OCI-LY1 (cell line): ENCODE data around the gene WFDC6.

ENCODE experiments used
- H2AFZ ChIP-seq: fragments of 200-600 bp; sonication (generic), shearing (Covaris generic); 2 replicates; pipeline ENCODE4 v1.6.0; 2014; ENCODE audit warnings: antibody characterized with exemption, mild to moderate bottlenecking, low read length
- H3F3A ChIP-seq: fragments of 200-600 bp; sonication (generic), shearing (Covaris generic); 2 replicates; pipeline ENCODE4 v1.6.0; 2014; ENCODE audit warnings: mild to moderate bottlenecking, antibody characterized with exemption, low read length, moderate library complexity; ENCODE audit not compliant: insufficient read depth
- H3K27ac ChIP-seq: fragments of 200-600 bp; sonication (generic); 2 replicates; pipeline ENCODE4 v1.5.1; 2014; ENCODE audit warnings: low read length, mixed run types, mild to moderate bottlenecking, low read depth; ENCODE audit not compliant: poor library complexity, severe bottlenecking
- H3K27me3 ChIP-seq: fragments of 200-600 bp; sonication (generic); 2 replicates; pipeline ENCODE4 v1.6.0; 2014; ENCODE audit warnings: antibody characterized with exemption, mild to moderate bottlenecking, low read length, moderate library complexity; ENCODE audit not compliant: insufficient read depth
- H3K36me3 ChIP-seq: fragments of 200-600 bp; sonication (generic); 2 replicates; pipeline ENCODE4 v1.6.1; 2014; ENCODE audit warnings: mild to moderate bottlenecking, antibody characterized with exemption, low read length, moderate library complexity, mixed read lengths; ENCODE audit not compliant: insufficient read depth
- H3K4me1 ChIP-seq: fragments of 200-600 bp; sonication (generic); 2 replicates; pipeline ENCODE4 v1.5.1; 2014; ENCODE audit warnings: mild to moderate bottlenecking, low read length, moderate library complexity; ENCODE audit not compliant: insufficient read depth, severe bottlenecking
- H3K4me2 ChIP-seq: fragments of 200-600 bp; sonication (generic), shearing (Covaris generic); 2 replicates; pipeline ENCODE4 v1.6.1; 2014; ENCODE audit warnings: low read length
- H3K4me3 ChIP-seq: fragments of 200-600 bp; sonication (generic); 2 replicates; pipeline ENCODE4 v1.5.1; 2014; ENCODE audit warnings: low read length, low read depth, mild to moderate bottlenecking, mixed read lengths; ENCODE audit not compliant: poor library complexity, severe bottlenecking
- H3K79me2 ChIP-seq: fragments of 200-600 bp; shearing (Covaris generic); 2 replicates; pipeline ENCODE4 v1.6.1; 2016; ENCODE audit warnings: mixed run types, low read length, mixed read lengths; ENCODE audit not compliant: insufficient read depth
- H3K9ac ChIP-seq: fragments of 200-600 bp; sonication (generic), shearing (Covaris generic); 2 replicates; pipeline ENCODE4 v1.6.1; 2014; ENCODE audit warnings: mild to moderate bottlenecking, low read length, mixed read lengths
- H3K9me2 ChIP-seq: fragments of 200-600 bp; sonication (generic), shearing (Covaris generic); 2 replicates; pipeline ENCODE4 v1.6.1; 2014; ENCODE audit warnings: low read depth, mild to moderate bottlenecking, low read length, mixed read lengths
- H3K9me3 ChIP-seq: fragments of 200-600 bp; shearing (Covaris generic); 2 replicates; pipeline ENCODE4 v1.6.1; 2014; ENCODE audit warnings: low read length, mixed read lengths
- H4K20me1 ChIP-seq: fragments of 200-600 bp; sonication (generic), shearing (Covaris generic); 2 replicates; pipeline ENCODE4 v1.6.0; 2016; ENCODE audit warnings: mild to moderate bottlenecking, low read length; ENCODE audit not compliant: insufficient read depth
- CTCF ChIP-seq: fragments of 200-600 bp; sonication (generic), shearing (Covaris generic); IDR thresholded peaks from 2 replicates; pipeline ENCODE4 v1.5.1; 2017; ENCODE audit warnings: mild to moderate bottlenecking, antibody characterized with exemption, low read length, moderate library complexity, mixed read lengths
- EZH2 ChIP-seq: fragments of 200-600 bp; sonication (generic), shearing (Covaris generic); IDR thresholded peaks from 2 replicates; pipeline ENCODE4 v1.8.0; 2017; ENCODE audit warnings: borderline replicate concordance, mixed run types, mild to moderate bottlenecking, antibody characterized with exemption, low read length, moderate library complexity, mixed read lengths

WFDC6 gene

GRCh38 chr20:45497971-45498494, 41.2 kb downstream of the WFDC6 start:
- no peak overlapping the region for H3K27ac ChIP-seq
- no peak overlapping the region for H3K4me2 ChIP-seq
- no peaks in the 10 kb centered on the region for H3K9me3 ChIP-seq
- no peaks in the 10 kb centered on the region for H4K20me1 ChIP-seq
- no peaks in the 10 kb centered on the region for H3K36me3 ChIP-seq
- no peak overlapping the region for H3K4me3 ChIP-seq
- H3K27me3 ChIP-seq = no peaks in the 10 kb centered on the region
- no peak for TF ChIP-seq CTCF
- TF ChIP-seq EZH2 = no peak
- no peak overlapping the region for H3K9ac ChIP-seq
- no peaks in the 10 kb centered on the region for H3K9me2 ChIP-seq
- H3F3A ChIP-seq = no peaks in the 10 kb centered on the region
- no peaks in the 10 kb centered on the region for H3K4me1 ChIP-seq
- no peaks in the 10 kb centered on the region for H3K79me2 ChIP-seq
- H2AFZ ChIP-seq = no peak overlapping the region

DNA sequence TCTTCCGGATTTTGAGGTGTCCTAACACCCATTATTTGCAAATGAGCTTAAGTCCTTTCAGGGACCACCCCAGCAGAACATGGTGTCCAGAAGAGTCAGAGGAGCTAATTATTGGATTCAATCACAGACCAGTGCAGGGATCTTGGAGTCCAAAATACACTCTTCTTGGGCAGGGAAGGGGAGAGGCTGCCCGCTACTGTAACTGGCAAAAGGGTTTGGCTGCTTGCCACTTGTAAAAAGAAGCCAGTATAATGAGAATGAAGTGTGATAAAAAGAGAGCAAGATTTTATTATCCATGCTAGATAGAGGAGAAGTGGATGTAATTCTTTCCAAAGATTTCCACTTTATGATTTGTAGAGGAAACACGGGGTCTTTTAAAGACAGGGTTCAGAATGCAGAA, 43.1 kb downstream of the WFDC6 start:
- H3K27ac ChIP-seq = no peak overlapping the region
- no peaks in the 10 kb centered on the region for H3K4me1 ChIP-seq
- no peak overlapping the region for H3K4me2 ChIP-seq
- H3K4me3 ChIP-seq = no peak overlapping the region
- H3K36me3 ChIP-seq = no peaks in the 10 kb centered on the region
- no peaks in the 10 kb centered on the region for H3K9me3 ChIP-seq
- H3K27me3 ChIP-seq = no peaks in the 10 kb centered on the region
- no peaks in the 10 kb centered on the region for H3F3A ChIP-seq
- H3K9ac ChIP-seq = no peak overlapping the region
- H3K79me2 ChIP-seq = no peaks in the 10 kb centered on the region
- no peaks in the 10 kb centered on the region for H4K20me1 ChIP-seq
- no peak for TF ChIP-seq EZH2
- no peak for TF ChIP-seq CTCF
- no peak overlapping the region for H2AFZ ChIP-seq
- no peaks in the 10 kb centered on the region for H3K9me2 ChIP-seq

GRCh38 chr20:45495501-45495941, 43.8 kb downstream of the WFDC6 start:
- H3K27ac ChIP-seq = no peak overlapping the region
- H3K9me2 ChIP-seq = no peaks in the 10 kb centered on the region
- no peaks in the 10 kb centered on the region for H3K9me3 ChIP-seq
- H3K4me1 ChIP-seq = no peaks in the 10 kb centered on the region
- no peak overlapping the region for H3K4me2 ChIP-seq
- no peaks in the 10 kb centered on the region for H3F3A ChIP-seq
- no peak overlapping the region for H2AFZ ChIP-seq
- no peaks in the 10 kb centered on the region for H3K27me3 ChIP-seq
- H3K79me2 ChIP-seq = no peaks in the 10 kb centered on the region
- H4K20me1 ChIP-seq = no peaks in the 10 kb centered on the region
- TF ChIP-seq EZH2 (no peak), CTCF (no peak)
- H3K4me3 ChIP-seq = no peak overlapping the region
- no peak overlapping the region for H3K9ac ChIP-seq
- no peaks in the 10 kb centered on the region for H3K36me3 ChIP-seq
